HepG2 (cell line): ENCODE measurements around the gene SND1. TPM values are rescaled to one million over a fixed set of nuclear protein-coding genes. Genes with fewer than 3 reads are reported as not detected.

Source experiments
- GFI1 ChIP-seq: sonication (generic); formaldehyde crosslinking; IDR thresholded peaks from 2 replicates; pipeline ENCODE4 v1.5.0; 2020; ENCODE audit warnings: missing genetic modification reagents, mild to moderate bottlenecking, borderline replicate concordance
- HNF1B ChIP-seq: sonication (generic); formaldehyde crosslinking; IDR thresholded peaks from 2 replicates; pipeline ENCODE4 v1.5.1; 2020; ENCODE audit warnings: mild to moderate bottlenecking, moderate library complexity, missing genetic modification reagents
- HNRNPL ChIP-seq: fragments of 200-400 bp; formaldehyde crosslinking; IDR thresholded peaks from 2 replicates; pipeline ENCODE4 v1.6.1; 2017; ENCODE audit warnings: mild to moderate bottlenecking, low read depth, low read length
- SIX4 ChIP-seq: sonication (generic); formaldehyde crosslinking; IDR thresholded peaks from 2 replicates; pipeline ENCODE4 v1.4.0; 2020; ENCODE audit warnings: missing genetic modification reagents
- STAT6 ChIP-seq: sonication (generic); formaldehyde crosslinking; IDR thresholded peaks from 2 replicates; pipeline ENCODE4 v1.4.0; 2020; ENCODE audit warnings: missing genetic modification reagents, mild to moderate bottlenecking, borderline replicate concordance
- ZNF562 ChIP-seq: sonication (generic); formaldehyde crosslinking; IDR thresholded peaks from 2 replicates; pipeline ENCODE4 v1.8.0; 2022; ENCODE audit warnings: missing genetic modification reagents, borderline replicate concordance
- ZNF576 ChIP-seq: sonication (generic); formaldehyde crosslinking; IDR thresholded peaks from 2 replicates; pipeline ENCODE4 v1.4.0; 2020; ENCODE audit warnings: mild to moderate bottlenecking, missing genetic modification reagents
- polyA plus RNA-seq, 8 experiments: library from polyadenylated mRNA; depleted of rRNA in 3 of 8; stranded (reverse) in 7 of 8; unstranded in 1 of 8; fragments of >200 nt; fragmentation: Illumina TruSeq in 4 of 8; extraction: Trizol in 4 of 8; gene quantifications; 2 replicates each; pipeline versions ENCODE4 v1.2.1 to v1.2.3, GENCODE V29; 2011 to 2016; ENCODE audit warnings: low read depth in 4 of 8, missing spikeins in 1 of 8, mixed read lengths in 1 of 8; ENCODE audit not compliant: insufficient read depth in 1 of 8
- total RNA-seq, 5 experiments: library from RNA; depleted of rRNA; stranded (reverse); fragments of >200 nt; fragmentation: Illumina TruSeq; extraction: Trizol; gene quantifications; 2 replicates each; pipeline ENCODE4 v1.2.3, GENCODE V29; 2016; ENCODE audit warnings: low read depth in 1 of 5
- TF ChIP-seq, protein P1 (sequence below): sonication (generic); formaldehyde crosslinking; IDR thresholded peaks from 2 replicates; pipeline ENCODE4 v1.5.1; 2020; ENCODE audit warnings: mild to moderate bottlenecking, missing genetic modification reagents, borderline replicate concordance

The SND1 gene
- total and polyA plus RNA-seq, 2 of the 13 experiments (the other 11 are each of a cell fraction or from before 2014, with no cell fraction given): 110 to 182 TPM

GRCh38 chr7:127651556-127652332, at the start of gene SND1 (continued):
- TF ChIP-seq, protein P1, sequence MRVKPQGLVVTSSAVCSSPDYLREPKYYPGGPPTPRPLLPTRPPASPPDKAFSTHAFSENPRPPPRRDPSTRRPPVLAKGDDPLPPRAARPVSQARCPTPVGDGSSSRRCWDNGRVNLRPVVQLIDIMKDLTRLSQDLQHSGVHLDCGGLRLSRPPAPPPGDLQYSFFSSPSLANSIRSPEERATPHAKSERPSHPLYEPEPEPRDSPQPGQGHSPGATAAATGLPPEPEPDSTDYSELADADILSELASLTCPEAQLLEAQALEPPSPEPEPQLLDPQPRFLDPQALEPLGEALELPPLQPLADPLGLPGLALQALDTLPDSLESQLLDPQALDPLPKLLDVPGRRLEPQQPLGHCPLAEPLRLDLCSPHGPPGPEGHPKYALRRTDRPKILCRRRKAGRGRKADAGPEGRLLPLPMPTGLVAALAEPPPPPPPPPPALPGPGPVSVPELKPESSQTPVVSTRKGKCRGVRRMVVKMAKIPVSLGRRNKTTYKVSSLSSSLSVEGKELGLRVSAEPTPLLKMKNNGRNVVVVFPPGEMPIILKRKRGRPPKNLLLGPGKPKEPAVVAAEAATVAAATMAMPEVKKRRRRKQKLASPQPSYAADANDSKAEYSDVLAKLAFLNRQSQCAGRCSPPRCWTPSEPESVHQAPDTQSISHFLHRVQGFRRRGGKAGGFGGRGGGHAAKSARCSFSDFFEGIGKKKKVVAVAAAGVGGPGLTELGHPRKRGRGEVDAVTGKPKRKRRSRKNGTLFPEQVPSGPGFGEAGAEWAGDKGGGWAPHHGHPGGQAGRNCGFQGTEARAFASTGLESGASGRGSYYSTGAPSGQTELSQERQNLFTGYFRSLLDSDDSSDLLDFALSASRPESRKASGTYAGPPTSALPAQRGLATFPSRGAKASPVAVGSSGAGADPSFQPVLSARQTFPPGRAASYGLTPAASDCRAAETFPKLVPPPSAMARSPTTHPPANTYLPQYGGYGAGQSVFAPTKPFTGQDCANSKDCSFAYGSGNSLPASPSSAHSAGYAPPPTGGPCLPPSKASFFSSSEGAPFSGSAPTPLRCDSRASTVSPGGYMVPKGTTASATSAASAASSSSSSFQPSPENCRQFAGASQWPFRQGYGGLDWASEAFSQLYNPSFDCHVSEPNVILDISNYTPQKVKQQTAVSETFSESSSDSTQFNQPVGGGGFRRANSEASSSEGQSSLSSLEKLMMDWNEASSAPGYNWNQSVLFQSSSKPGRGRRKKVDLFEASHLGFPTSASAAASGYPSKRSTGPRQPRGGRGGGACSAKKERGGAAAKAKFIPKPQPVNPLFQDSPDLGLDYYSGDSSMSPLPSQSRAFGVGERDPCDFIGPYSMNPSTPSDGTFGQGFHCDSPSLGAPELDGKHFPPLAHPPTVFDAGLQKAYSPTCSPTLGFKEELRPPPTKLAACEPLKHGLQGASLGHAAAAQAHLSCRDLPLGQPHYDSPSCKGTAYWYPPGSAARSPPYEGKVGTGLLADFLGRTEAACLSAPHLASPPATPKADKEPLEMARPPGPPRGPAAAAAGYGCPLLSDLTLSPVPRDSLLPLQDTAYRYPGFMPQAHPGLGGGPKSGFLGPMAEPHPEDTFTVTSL: peak; percentile 76
- 0 out of 2 replicates have a peak, but pooled peaks have one; percentile 38 for TF ChIP-seq HNRNPL
- TF ChIP-seq HNF1B (CRISPR knock-in tag): peak; percentile 40; the same call in 1 of the 2 replicates
- TF ChIP-seq ZNF576 (CRISPR knock-in tag): peak; percentile 78; the same call in 1 of the 2 replicates
- TF ChIP-seq SIX4 (CRISPR knock-in tag): peak; percentile 31; the same call in 1 of the 2 replicates
- peak; percentile 59; the same call in 1 of the 2 replicates for TF ChIP-seq GFI1 (CRISPR knock-in tag)
- TF ChIP-seq ZNF562 (CRISPR knock-in tag): peak; percentile 27; the same call in 1 of the 2 replicates
- TF ChIP-seq STAT6 (CRISPR knock-in tag): no peak
